IMR-90 (cell line): ENCODE results near the gene LARP1. TPM values are rescaled to one million over a fixed set of nuclear protein-coding genes. Genes with fewer than 3 reads are reported as not detected.

Experiments
- ATAC-seq: fragments of 200-7000 bp; cut with Tn5 transposase; 2 replicates; pipeline ENCODE4 v1.9.1; 2020; ENCODE audit warnings: low read depth, mild to moderate bottlenecking, moderate library complexity
- BruUV-seq: library from RNA; stranded (reverse); fragments of 400-500 nt; replicated peaks from 2 replicates; lab custom pipeline; 2021; lab: Mats Ljungman, UMichigan
- CTCF ChIA-PET: fragments of 300-600 bp; formaldehyde crosslinking; extraction: SDS; loops from one replicate; lab custom pipeline; 2021; ENCODE audit warnings: antibody characterized with exemption; lab: Yijun Ruan, JAX
- POLR2A ChIA-PET: fragments of 300-600 bp; sonication (Branson Sonifier 250); formaldehyde crosslinking; loops from one replicate; lab custom pipeline; 2022; ENCODE audit warnings: antibody characterized with exemption; ENCODE audit not compliant: unreplicated experiment; lab: Charles Lee
- DNase-seq: peaks from one replicate; pipeline ENCODE4 v3.0.0; 2013
- H2AFZ ChIP-seq: replicated peaks from 2 replicates; pipeline ENCODE3; 2013; ENCODE audit warnings: low read length, mild to moderate bottlenecking; ENCODE audit not compliant: poor library complexity
- H2AK5ac ChIP-seq: 2 replicates; pipeline ENCODE4 v1.6.1; 2013; ENCODE audit warnings: low read depth, low read length, inconsistent platforms
- H2AK9ac ChIP-seq: replicated peaks from 2 replicates; pipeline ENCODE3; 2013; ENCODE audit warnings: mild to moderate bottlenecking, low read depth, low read length, moderate library complexity; ENCODE audit not compliant: poor library complexity
- H2BK120ac ChIP-seq: 2 replicates; pipeline ENCODE4 v1.6.1; 2013; ENCODE audit warnings: low read depth, low read length, inconsistent platforms
- H2BK15ac ChIP-seq: 3 replicates; pipeline ENCODE4 v1.6.1; 2013; ENCODE audit warnings: low read depth, low read length, inconsistent platforms
- H2BK20ac ChIP-seq: 2 replicates; pipeline ENCODE4 v1.6.1; 2013; ENCODE audit warnings: low read depth, mild to moderate bottlenecking, inconsistent platforms, low read length, moderate library complexity
- H2BK5ac ChIP-seq: 2 replicates; pipeline ENCODE4 v1.6.1; 2013; ENCODE audit warnings: mild to moderate bottlenecking, low read depth, low read length, inconsistent platforms; ENCODE audit not compliant: poor library complexity, severe bottlenecking
- H3K14ac ChIP-seq: replicated peaks from 2 replicates; pipeline ENCODE4 v1.6.1; 2013; ENCODE audit warnings: low read depth, low read length, inconsistent platforms
- H3K18ac ChIP-seq: 2 replicates; pipeline ENCODE4 v1.6.1; 2013; ENCODE audit warnings: low read depth, low read length, control low read depth
- H3K23ac ChIP-seq: 2 replicates; pipeline ENCODE4 v1.6.1; 2013; ENCODE audit warnings: low read depth, low read length, inconsistent platforms
- H3K27ac ChIP-seq: 2 replicates; pipeline ENCODE4 v1.5.1; 2013; ENCODE audit warnings: mild to moderate bottlenecking, control low read depth, low read length; ENCODE audit not compliant: insufficient read depth
- H3K27me3 ChIP-seq: 2 replicates; pipeline ENCODE4 v1.6.1; 2013; ENCODE audit warnings: low read length; ENCODE audit not compliant: control insufficient read depth, insufficient read depth
- H3K36me3 ChIP-seq: 2 replicates; pipeline ENCODE4 v1.6.1; 2013; ENCODE audit warnings: low read length, mixed read lengths; ENCODE audit not compliant: control insufficient read depth, insufficient read depth
- H3K4ac ChIP-seq: 2 replicates; pipeline ENCODE4 v1.6.1; 2013; ENCODE audit warnings: low read depth, low read length, inconsistent platforms
- H3K4me1 ChIP-seq: 2 replicates; pipeline ENCODE4 v1.6.1; 2013; ENCODE audit warnings: low read length, mixed read lengths; ENCODE audit not compliant: control insufficient read depth, insufficient read depth
- H3K4me2 ChIP-seq: 2 replicates; pipeline ENCODE4 v1.6.1; 2013; ENCODE audit warnings: low read depth, mild to moderate bottlenecking, control low read depth, low read length, moderate library complexity
- H3K4me3 ChIP-seq: 2 replicates; pipeline ENCODE4 v1.5.1; 2013; ENCODE audit warnings: low read depth, mild to moderate bottlenecking, control low read depth, low read length, moderate library complexity; ENCODE audit not compliant: insufficient read depth
- H3K56ac ChIP-seq: 2 replicates; pipeline ENCODE4 v1.6.1; 2013; ENCODE audit warnings: low read length, inconsistent platforms; ENCODE audit not compliant: insufficient read depth; ENCODE audit errors: extremely low read depth
- H3K79me1 ChIP-seq, 2 experiments: 2 replicates each; pipeline ENCODE4 v1.6.1; 2013; ENCODE audit warnings: low read length in 2 of 2, inconsistent platforms in 1 of 2, low read depth in 1 of 2
- H3K9ac ChIP-seq: 2 replicates; pipeline ENCODE4 v1.6.1; 2013; ENCODE audit warnings: low read depth, low read length, control low read depth
- H3K9me1 ChIP-seq: 2 replicates; pipeline ENCODE4 v1.6.1; 2013; ENCODE audit warnings: low read length, inconsistent platforms; ENCODE audit not compliant: insufficient read depth
- H3K9me3 ChIP-seq: 2 replicates; pipeline ENCODE4 v1.6.1; 2013; ENCODE audit warnings: low read length; ENCODE audit not compliant: control insufficient read depth, insufficient read depth
- H4K20me1 ChIP-seq: 2 replicates; pipeline ENCODE4 v1.6.1; 2013; ENCODE audit warnings: low read length, inconsistent platforms; ENCODE audit not compliant: insufficient read depth
- H4K5ac ChIP-seq: 2 replicates; pipeline ENCODE4 v1.6.1; 2013; ENCODE audit warnings: mild to moderate bottlenecking, low read depth, low read length, control low read depth
- H4K8ac ChIP-seq, 2 experiments: 2 replicates each; pipeline ENCODE4 v1.6.1; 2013; ENCODE audit warnings: low read depth in 2 of 2, low read length in 2 of 2, control low read depth in 1 of 2, inconsistent platforms in 1 of 2
- H4K91ac ChIP-seq: 2 replicates; pipeline ENCODE4 v1.6.1; 2013; ENCODE audit warnings: low read depth, low read length, inconsistent platforms; ENCODE audit not compliant: insufficient read depth
- BHLHE40 ChIP-seq: fragments of 150-350 bp; IDR thresholded peaks from 2 replicates; pipeline ENCODE4 v1.6.1; 2016; ENCODE audit warnings: mild to moderate bottlenecking, low read depth, low read length
- CEBPB ChIP-seq: IDR thresholded peaks from 2 replicates; pipeline ENCODE4 v1.6.1; 2012; ENCODE audit warnings: low read depth, low read length, improper control_type of control experiment
- CHD1 ChIP-seq: IDR thresholded peaks from 2 replicates; pipeline ENCODE4 v1.6.1; 2012; ENCODE audit warnings: low read depth, low read length, improper control_type of control experiment
- FOS ChIP-seq: fragments of 150-350 bp; IDR thresholded peaks from 2 replicates; pipeline ENCODE4 v1.6.1; 2016; ENCODE audit warnings: low read depth, low read length
- MAFK ChIP-seq: IDR thresholded peaks from 2 replicates; pipeline ENCODE4 v1.6.1; 2012; ENCODE audit warnings: low read depth, low read length, improper control_type of control experiment
- MXI1 ChIP-seq: IDR thresholded peaks from 2 replicates; pipeline ENCODE4 v1.6.1; 2012; ENCODE audit warnings: low read depth, mild to moderate bottlenecking, low read length, moderate library complexity, borderline replicate concordance
- RFX5 ChIP-seq: IDR thresholded peaks from 2 replicates; pipeline ENCODE4 v1.8.0; 2012; ENCODE audit warnings: low read depth, mild to moderate bottlenecking, low read length, moderate library complexity
- WGBS, 2 experiments: methylation state at CpG; one replicate each; pipeline versions ENCODE4 v1.1.5 to v1.1.7; 2013; ENCODE audit warnings: missing lambda C conversion rate in 2 of 2; ENCODE audit not compliant: insufficient read length in 1 of 2; ENCODE audit errors: extremely low coverage in 2 of 2; 5-methylcytosine and 5-hydroxymethylcytosine counted together
- dilution Hi-C: fragments of 300-500 bp; cut with HindIII; formaldehyde crosslinking; loops from one replicate; pipeline ENCODE4 v1.14.3; 2018; ENCODE audit warnings: low sequenced_read_pairs; ENCODE audit not compliant: unreplicated experiment
- in situ Hi-C: fragments of 300-500 bp; cut with MboI; formaldehyde crosslinking; loops from 3 replicates; pipeline ENCODE4 v1.14.3; 2019; ENCODE audit warnings: low sequenced_read_pairs, inconsistent platforms, mixed read lengths
- intact Hi-C: fragments of 100-400 bp; cut with micrococcal nuclease; formaldehyde crosslinking; loops from 2 replicates; pipeline ENCODE4 v1.10.0; 2022
- polyA plus RNA-seq, 3 experiments: library from polyadenylated mRNA; depleted of rRNA; stranded (reverse); fragments of >200 nt; gene quantifications; 2 replicates each; pipeline ENCODE4 v1.2.3, GENCODE V29; 2012; ENCODE audit warnings: low replicate concordance in 1 of 3
- total RNA-seq: library from RNA; depleted of rRNA; stranded (reverse); fragments of >200 nt; gene quantifications from 2 replicates; pipeline ENCODE4 v1.2.3, GENCODE V29; 2012
- TF ChIP-seq, protein P1 (sequence below): conservative IDR thresholded peaks from 2 replicates; pipeline ENCODE4 v1.5.1; 2012; ENCODE audit warnings: mild to moderate bottlenecking, low read depth, low read length, improper control_type of control experiment
- TF ChIP-seq, protein P2 (sequence below): fragments of 150-350 bp; IDR thresholded peaks from 2 replicates; pipeline ENCODE4 v1.6.1; 2016; ENCODE audit warnings: low read depth, mild to moderate bottlenecking, low read length, moderate library complexity, borderline replicate concordance

LARP1 gene
- total and polyA plus RNA-seq, 2 of the 4 experiments (the other 2 are of a cell fraction), result 47.3 to 77.4 TPM

DNA sequence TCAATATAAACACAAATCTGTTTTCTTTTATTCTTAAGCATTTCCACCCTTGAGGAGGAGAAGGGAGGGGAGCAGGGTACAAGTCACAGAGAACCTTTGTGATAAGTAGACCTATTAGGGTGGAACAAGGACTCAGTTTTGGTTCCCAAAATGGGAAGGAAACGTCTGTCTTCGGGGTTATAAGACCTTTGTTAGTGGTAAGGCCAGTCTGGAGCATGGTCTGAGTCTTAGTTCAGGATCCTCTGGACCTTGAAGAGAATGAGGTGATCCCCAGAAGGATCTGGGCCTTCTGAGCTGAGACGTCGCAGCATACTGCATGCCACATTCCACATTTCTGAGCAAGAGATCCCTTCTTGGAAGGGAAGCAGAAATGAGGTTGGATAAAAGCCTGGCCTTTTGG, 58.0 kb downstream of the LARP1 start:
- WGBS, 2 experiments, result no CpG with 5 or more reads among the region's 4 CpGs
- POLR2A ChIA-PET, result no interaction called here
- Histone ChIP-seq H3K23ac (no peak overlapping the region), H3K27ac (no peak overlapping the region), H2BK120ac (no peak overlapping the region), H2AK5ac (no peak overlapping the region), H3K9ac (no peak overlapping the region), H4K20me1 (peaks cover 7% of the 10 kb centered on the region; the same call in 1 of the 2 replicates), H3K9me3 (no peaks in the 10 kb centered on the region), H3K4ac (no peak overlapping the region), H2BK5ac (no peak overlapping the region), H3K4me3 (no peak overlapping the region), H4K5ac (no peak overlapping the region), H3K18ac (no peak overlapping the region), H3K79me1 (peaks cover 24 to 37% of the 10 kb centered on the region in 2 experiments), H3K4me1 (no peaks in the 10 kb centered on the region), H3K9me1 (peaks cover 3% of the 10 kb centered on the region), H2BK15ac (no peak overlapping the region), H2BK20ac (no peak overlapping the region), H3K27me3 (no peaks in the 10 kb centered on the region), H4K91ac (no peak overlapping the region), H4K8ac (no peak overlapping the region), H2AK9ac (no peak overlapping the region), H3K4me2 (no peak overlapping the region), H3K14ac (no peak overlapping the region), H2AFZ (no peak overlapping the region), H3K36me3 (peaks cover 66% of the 10 kb centered on the region), H3K56ac (no peak overlapping the region)
- intact Hi-C loops, result loop anchor here (2.0 to 5.0 kb wide), 2 partner anchors 56 to 346 kb away; no protein-coding TSS in a partner anchor
- DNase-seq (no peak), ATAC-seq (no peak)
- in situ Hi-C loops, result loop anchor here (25.0 kb wide), 1 partner anchor 351 kb away; no protein-coding TSS in a partner anchor
- TF ChIP-seq MAFK (no peak), RFX5 (no peak), MXI1 (no peak), FOS (no peak), BHLHE40 (no peak), CHD1 (no peak), CEBPB (no peak)
- TF ChIP-seq, protein P1, sequence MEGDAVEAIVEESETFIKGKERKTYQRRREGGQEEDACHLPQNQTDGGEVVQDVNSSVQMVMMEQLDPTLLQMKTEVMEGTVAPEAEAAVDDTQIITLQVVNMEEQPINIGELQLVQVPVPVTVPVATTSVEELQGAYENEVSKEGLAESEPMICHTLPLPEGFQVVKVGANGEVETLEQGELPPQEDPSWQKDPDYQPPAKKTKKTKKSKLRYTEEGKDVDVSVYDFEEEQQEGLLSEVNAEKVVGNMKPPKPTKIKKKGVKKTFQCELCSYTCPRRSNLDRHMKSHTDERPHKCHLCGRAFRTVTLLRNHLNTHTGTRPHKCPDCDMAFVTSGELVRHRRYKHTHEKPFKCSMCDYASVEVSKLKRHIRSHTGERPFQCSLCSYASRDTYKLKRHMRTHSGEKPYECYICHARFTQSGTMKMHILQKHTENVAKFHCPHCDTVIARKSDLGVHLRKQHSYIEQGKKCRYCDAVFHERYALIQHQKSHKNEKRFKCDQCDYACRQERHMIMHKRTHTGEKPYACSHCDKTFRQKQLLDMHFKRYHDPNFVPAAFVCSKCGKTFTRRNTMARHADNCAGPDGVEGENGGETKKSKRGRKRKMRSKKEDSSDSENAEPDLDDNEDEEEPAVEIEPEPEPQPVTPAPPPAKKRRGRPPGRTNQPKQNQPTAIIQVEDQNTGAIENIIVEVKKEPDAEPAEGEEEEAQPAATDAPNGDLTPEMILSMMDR, result no peak
- TF ChIP-seq, protein P2, sequence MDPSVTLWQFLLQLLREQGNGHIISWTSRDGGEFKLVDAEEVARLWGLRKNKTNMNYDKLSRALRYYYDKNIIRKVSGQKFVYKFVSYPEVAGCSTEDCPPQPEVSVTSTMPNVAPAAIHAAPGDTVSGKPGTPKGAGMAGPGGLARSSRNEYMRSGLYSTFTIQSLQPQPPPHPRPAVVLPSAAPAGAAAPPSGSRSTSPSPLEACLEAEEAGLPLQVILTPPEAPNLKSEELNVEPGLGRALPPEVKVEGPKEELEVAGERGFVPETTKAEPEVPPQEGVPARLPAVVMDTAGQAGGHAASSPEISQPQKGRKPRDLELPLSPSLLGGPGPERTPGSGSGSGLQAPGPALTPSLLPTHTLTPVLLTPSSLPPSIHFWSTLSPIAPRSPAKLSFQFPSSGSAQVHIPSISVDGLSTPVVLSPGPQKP, result no peak
- BruUV-seq, result no TSS peak
- CTCF ChIA-PET, result no interaction called here
- dilution Hi-C loops, result no loop called here
